Embryonic facial prominence (tissue), 1 donor: ENCODE results near the gene ARPC5L.
"Not testable (repeated sequence)": the region's sequence is repeated elsewhere in the genome, so short reads cannot be mapped to it uniquely, and the experiment has no call there.

Source experiments
- DNase-seq: peaks from one replicate; pipeline ENCODE4 v3.0.0-alpha.2; 2016; ENCODE audit errors: extremely low spot score

The ARPC5L gene

DNA sequence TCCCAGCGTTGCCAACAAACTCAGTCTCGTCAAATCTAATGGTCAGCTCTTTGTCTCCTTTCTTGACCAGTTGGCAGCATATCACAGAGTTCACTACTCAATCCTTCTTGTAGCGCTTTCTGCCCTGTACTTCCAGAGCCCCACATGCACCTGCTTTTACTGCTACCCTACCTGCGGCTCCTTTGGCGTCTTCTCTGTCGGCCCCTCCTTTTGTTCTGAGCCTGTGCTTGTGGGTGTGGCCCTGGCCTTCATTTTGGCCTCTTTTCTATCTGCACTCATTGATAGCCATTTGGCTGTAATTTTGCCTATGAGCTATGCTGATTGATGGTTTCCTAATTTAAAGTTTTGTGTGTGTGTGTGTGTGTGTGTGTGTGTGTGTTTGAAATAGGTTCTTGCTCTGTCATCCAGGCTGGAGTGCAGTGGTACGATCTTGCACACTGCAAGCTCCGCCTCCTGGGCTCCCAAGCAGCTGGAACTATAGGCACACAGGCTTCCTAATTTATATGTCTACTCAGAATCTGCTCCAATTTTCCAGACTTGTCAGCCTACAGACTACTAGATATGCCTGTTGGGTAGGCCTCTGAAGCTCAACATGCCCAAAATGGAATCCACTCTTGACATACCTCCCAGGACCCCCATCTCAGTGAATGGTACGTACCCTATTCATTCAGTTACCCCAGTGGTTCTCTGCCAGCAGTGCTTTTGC, 32.3 kb downstream of the ARPC5L start:
- DNase-seq, result no peak

DNA sequence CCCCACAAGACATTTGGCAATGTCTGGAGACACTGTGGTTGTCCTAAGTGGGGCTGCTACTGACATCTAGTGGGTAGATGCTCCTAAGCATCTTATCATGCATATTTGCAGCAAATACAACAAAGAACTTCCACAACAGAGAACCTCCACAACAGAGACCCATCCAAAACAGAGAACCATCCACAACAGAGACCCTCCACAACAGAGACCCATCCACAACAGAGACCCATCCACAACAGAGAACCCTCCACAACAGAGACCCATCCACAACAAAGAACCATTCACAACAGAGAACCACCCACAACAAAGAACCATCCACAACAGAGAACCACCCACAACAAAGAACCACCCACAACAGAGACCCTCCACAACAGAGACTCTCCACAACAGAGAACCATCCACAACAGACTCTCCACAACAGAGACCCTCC, 32.8 kb downstream of the ARPC5L start:
- no peak for DNase-seq

DNA sequence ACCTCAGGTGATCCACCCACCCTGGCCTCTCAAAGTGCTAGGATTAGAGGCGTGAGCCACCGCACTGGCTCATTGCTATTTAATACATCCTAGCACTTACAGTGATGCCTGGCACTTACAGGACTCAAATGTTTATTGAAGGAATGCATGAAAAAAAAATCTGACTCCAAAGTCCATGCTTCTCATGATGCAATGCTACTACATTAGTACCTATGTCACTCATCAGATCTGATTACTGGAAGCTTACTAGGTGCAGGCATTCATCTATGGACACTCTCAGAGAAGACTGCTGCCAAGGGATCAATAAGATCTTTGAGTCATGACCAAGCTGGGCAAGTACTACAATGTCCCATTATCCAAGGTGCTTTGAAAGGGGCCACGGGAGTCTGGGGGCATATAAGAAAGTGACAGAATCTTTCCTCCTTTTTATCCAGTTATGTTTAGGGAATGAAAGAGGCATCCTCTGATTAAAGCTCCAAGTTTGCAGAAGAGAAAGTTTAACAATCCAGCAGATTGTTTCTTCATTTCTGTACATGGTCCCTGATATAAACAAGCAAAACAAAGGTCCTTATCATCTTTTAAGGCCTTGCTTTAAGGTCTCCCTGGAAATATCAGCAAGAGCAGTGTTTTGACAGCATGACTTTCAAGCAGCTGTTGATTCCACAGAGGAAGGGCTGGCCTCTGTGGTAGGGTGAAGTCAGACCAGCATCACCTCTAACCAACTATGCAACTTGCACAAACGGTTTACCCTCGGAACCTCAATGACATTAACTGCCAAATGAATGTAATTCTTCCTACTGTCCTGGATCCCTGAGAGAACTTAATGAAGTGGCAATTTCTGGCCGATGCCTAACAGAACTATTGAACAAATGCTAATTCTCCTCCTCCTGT, 35.9 kb downstream of the ARPC5L start:
- no peak for DNase-seq

DNA sequence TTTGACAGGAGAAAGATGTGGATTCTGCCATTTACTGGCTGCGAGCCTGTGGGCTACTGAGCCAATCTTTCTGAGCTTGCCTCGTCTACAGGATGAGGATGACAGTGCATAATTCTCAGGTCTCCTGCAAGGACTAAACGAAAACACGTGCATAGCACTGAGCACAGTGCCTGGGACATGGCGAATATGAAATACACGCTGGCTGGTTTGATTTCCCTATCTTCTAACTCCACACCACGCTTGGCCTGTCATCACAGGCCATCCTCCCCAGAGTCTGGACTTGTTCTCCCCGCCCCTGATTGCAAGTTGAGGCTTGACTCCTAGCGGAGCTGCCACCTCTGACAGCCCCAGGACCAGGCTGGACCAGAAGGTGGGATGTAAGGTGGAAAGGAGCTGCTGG, 37.9 kb downstream of the ARPC5L start:
- DNase-seq, result no peak

- DNase-seq, result no peak
These were observed 45.0 kb downstream of the ARPC5L start for GRCh38 chr9:124906966-124907365.

GRCh38 chr9:124908098-124908497, 46.2 kb downstream of the ARPC5L start:
- no peak for DNase-seq

- DNase-seq, result no peak
These were observed 49.8 kb downstream of the ARPC5L start for GRCh38 chr9:124911766-124912165.

GRCh38 chr9:124913378-124913777, 51.4 kb downstream of the ARPC5L start:
- DNase-seq, result no peak

GRCh38 chr9:124914753-124915405, 52.9 kb downstream of the ARPC5L start:
- DNase-seq, result no peak

- not testable (repeated sequence) for DNase-seq
These were observed 58.5 kb downstream of the ARPC5L start for GRCh38 chr9:124920394-124920793.
